Epithelial cell of esophagus (primary cell): ENCODE results near the gene PLRG1.

Experiments
- DNase-seq: peaks from one replicate; pipeline ENCODE4 v3.0.0; 2010; ENCODE audit warnings: low read depth
- H3K4me3 ChIP-seq: 2 replicates; pipeline ENCODE4 v1.5.1; 2011; ENCODE audit warnings: mild to moderate bottlenecking, low read length, control low read depth
- TF ChIP-seq, protein P1 (sequence below): IDR thresholded peaks from 2 replicates; pipeline ENCODE4 v1.5.1; 2011; ENCODE audit warnings: low read depth, mild to moderate bottlenecking, low read length, control low read depth, inconsistent platforms; ENCODE audit not compliant: insufficient read depth; ENCODE audit errors: missing control alignments

Gene PLRG1

DNA sequence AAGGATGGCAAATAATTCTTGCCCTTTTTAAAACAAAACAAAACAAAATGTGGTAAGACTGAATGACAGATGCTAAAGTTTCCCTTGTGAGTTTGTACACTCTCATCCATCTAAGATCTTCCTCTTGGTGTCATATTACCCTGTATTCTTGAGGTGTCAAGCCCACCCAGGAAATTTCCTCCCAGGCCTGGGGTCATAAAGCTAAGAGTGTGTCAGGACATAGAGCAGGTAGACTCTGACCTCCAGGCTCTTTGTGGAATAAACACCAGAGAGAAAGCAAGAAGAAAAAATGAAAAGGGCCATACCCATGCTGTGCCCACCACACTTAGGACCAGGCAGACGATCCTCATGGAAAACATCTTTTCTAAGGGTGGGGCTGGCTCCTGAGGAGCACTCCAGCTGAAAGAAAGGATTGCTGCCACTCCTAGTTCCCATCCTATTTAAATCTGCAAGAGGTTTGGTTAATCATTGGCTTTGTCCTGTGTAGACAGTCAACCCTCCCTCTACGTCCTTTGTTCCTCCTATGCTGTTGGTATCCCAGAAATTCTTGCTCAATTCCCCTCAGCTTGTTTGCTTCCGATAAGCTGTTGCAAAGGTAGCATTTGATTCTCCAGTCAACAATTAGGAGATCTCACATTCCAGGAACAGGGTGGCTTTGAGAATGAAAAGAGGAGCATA lies 40.3 kb upstream of the PLRG1 start, which contains the start of gene FGA:
FGA (minus strand) TSS at position 414 of the 678 bp plus-strand sequence; CDS start at position 359, 55 bp downstream.
- H3K4me3 ChIP-seq = no peak within 1 kb of the TSS
- TF ChIP-seq, protein P1, sequence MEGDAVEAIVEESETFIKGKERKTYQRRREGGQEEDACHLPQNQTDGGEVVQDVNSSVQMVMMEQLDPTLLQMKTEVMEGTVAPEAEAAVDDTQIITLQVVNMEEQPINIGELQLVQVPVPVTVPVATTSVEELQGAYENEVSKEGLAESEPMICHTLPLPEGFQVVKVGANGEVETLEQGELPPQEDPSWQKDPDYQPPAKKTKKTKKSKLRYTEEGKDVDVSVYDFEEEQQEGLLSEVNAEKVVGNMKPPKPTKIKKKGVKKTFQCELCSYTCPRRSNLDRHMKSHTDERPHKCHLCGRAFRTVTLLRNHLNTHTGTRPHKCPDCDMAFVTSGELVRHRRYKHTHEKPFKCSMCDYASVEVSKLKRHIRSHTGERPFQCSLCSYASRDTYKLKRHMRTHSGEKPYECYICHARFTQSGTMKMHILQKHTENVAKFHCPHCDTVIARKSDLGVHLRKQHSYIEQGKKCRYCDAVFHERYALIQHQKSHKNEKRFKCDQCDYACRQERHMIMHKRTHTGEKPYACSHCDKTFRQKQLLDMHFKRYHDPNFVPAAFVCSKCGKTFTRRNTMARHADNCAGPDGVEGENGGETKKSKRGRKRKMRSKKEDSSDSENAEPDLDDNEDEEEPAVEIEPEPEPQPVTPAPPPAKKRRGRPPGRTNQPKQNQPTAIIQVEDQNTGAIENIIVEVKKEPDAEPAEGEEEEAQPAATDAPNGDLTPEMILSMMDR = no peak
- no peak for DNase-seq

DNA sequence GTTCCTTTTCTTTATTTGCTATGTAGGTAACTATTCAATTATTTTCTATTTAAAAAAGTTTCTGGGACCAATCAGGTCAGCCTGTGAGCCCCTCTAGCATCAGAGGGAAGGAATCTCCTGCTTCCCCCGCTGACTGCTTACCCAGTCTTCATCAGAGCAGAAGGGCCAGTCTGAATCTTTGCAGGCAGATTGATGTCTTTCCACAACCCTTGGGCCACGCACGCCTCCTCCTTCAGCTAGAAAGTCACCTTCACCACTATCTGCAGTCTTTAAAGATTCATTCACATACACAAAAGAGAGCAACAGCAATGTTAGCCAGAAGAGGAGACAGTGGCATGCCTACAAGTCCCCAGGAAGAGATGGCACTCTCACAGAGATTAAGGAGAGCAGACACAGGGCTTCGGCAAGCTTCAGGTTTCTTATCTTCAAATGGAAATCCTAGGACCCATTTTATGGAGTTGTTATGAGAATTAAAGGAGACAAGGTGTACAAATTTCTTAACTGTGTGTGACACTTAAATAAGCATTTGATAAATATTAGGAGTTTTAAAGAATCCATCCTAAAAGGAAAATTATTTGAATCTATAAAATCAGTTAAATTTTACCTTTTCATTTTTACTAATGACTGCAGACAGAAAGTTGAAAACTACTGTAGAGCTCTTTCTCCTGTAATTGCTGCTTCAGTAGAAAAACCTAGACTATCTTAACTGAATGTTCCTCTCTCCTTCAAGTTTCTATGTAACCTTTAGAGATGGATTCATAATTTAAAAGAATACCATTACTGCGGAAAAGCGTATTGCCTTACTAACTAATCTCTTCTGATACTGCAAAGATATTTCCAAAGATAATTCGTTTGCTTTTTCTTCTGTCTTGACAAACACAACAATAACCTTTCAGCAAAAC lies 39.3 kb upstream of the PLRG1 start:
- DNase-seq = no peak
- TF ChIP-seq, protein P1 = no peak
- H3K4me3 ChIP-seq = no peak overlapping the region

DNA sequence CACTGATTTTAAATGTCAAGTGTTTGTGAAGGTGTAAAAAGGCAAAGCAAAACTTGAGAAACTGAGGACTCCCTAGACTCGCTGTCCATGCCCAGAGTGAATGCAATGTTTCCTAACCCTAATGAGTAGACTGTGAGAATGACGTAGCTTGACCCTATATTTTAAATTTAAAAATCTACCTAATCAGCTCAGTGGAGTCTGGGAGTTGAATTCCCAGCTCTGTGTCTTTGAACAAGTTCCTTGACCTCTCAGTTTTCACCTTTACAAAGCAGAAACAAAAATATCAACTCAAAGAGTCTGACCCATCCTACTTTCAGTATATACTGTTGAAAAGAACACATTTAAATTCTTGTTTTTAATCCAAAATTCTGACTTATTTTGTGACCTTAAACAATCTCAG lies 38.0 kb upstream of the PLRG1 start:
- DNase-seq = no peak
- TF ChIP-seq, protein P1 = no peak
- no peak overlapping the region for H3K4me3 ChIP-seq

DNA sequence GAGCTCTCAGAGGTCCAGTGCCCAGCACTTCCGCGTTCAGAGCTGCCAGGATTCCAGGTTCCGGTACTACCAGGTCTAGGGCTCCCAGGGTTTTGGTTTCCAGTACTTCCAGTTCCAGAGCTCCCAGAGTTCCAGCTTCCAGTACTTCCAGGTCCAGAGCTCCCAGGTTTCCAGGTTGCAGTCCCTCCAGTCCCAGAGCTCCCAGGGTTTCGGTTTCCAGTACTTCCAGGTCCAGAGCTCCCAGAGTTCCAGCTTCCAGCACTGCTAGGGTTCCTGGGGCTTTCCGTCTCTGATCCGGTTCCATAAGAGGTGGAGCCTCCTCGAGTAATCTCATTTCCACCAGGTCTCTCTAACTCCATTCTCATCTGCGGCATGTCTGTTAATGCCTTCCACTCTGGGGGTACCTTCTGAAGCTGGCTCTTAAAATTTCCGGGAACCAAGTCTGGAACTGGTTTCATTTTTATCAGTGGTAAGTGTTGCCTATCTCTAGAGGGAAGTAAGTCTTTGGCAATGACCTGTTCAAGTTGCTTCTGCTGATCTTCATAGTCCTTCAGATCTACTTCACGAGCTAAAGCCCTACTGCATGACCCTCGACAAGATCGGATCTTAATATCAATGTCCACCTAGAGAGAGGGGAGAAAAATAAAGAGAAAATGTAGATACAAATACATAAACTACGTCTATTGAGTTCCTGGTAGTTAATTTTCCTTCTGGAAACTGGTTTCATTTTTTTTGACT lies 36.3 kb upstream of the PLRG1 start:
- H3K4me3 ChIP-seq = no peak overlapping the region
- TF ChIP-seq, protein P1 = no peak
- DNase-seq = no peak

DNA sequence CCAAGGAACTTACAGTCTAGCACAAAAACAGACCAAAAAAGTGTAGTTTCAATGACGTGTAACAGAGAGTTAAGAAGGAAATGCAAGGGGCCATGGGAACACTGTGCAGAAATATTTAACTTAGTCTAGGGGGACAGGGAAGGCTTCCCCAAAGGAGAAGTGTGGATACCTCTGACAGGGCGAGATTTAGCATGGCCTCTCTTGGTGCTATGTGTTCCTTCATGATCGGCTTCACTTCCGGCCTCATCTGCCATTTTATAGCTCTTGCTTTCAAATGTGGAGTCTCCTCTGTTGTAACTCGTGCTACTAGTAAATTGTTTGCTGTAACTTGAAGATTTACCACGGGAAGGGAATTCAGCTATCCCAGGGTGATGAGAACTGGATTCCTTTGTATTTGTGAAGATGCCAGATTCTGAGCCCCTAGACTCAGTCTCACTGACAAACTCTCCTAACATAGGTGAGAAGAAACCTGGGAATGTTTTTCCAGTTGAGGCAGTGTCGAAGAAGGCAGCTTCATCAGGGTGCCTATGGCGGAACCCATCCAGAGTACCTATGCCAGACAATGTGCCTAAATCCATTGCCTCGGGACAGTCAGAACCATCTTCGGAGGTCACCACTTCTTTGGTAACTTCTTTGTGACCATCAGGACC lies 35.3 kb upstream of the PLRG1 start:
- H3K4me3 ChIP-seq = no peak overlapping the region
- DNase-seq = no peak
- TF ChIP-seq, protein P1 = no peak

DNA sequence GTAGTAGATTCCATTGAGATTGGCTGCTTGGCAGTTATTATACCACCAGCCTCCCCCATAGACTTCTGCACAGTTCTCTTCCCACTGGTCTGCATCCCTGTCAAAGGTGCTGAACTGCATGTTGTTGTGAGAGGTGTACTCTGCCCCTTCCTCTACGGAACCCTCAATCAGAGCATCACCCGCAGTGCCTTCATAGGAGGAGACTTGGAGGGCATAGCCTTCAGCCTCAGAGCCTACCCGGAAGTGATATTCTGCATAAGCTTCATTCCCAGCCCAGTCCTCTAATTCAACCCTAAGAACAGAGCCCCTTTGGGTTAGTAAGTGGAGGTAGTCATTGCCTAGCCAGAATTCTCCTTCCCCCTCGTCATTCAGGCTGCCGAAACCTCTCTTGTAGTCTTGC lies 34.1 kb upstream of the PLRG1 start:
- DNase-seq = no peak
- TF ChIP-seq, protein P1 = no peak
- H3K4me3 ChIP-seq = no peak overlapping the region
